Activated gamma-delta T cell treated with anti-CD3 and anti-CD28 coated beads, Interleukin-2, amount 50 U/mL, for 16 hours (primary cell): ENCODE data around the gene EFEMP2.

Experiments
- DNase-seq: peaks from one replicate; pipeline ENCODE4 v3.0.0-alpha.2; 2020; ENCODE audit warnings: low read depth

Gene EFEMP2

DNA sequence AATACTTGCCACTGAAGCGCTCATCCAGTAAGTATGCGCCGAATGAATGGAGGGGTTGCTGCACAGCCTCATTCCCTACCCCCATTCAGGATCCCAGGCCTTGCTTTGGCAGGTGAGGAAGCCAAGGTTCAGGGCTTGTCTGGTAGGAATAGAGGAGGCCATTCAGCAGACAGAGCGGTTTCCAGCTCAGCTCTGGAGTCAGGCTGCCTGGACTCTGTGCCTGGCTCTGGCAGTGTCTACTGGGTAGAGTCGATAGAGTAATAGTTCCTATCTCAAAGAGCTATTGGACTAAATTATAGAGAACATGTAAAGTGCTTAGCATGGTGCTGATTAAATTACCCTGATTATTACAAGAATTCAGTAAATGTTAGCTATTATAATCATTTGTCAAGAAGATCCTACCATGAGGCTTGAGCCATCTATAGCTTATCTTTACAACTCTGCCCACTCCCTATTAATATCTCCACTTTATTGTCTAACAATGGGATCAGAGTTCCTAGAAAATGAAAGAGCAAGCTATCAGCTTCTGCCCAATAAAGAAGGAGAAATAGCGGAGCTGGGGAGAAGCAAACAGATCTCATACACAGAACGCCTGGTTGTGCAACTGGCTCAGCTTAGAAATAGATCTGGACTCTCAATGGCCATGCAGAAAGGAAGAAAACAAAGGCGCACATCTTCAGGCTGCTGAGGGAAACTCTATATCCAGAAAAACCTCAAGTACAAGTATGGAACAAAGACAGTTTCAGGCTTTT lies 45.4 kb downstream of the EFEMP2 start:
- DNase-seq, result no peak

- no peak for DNase-seq
Observed at GRCh38 chr11:65822776-65823528, 49.6 kb downstream of the EFEMP2 start.

- no peak for DNase-seq
Observed at GRCh38 chr11:65821107-65821506, 51.5 kb downstream of the EFEMP2 start.

DNA sequence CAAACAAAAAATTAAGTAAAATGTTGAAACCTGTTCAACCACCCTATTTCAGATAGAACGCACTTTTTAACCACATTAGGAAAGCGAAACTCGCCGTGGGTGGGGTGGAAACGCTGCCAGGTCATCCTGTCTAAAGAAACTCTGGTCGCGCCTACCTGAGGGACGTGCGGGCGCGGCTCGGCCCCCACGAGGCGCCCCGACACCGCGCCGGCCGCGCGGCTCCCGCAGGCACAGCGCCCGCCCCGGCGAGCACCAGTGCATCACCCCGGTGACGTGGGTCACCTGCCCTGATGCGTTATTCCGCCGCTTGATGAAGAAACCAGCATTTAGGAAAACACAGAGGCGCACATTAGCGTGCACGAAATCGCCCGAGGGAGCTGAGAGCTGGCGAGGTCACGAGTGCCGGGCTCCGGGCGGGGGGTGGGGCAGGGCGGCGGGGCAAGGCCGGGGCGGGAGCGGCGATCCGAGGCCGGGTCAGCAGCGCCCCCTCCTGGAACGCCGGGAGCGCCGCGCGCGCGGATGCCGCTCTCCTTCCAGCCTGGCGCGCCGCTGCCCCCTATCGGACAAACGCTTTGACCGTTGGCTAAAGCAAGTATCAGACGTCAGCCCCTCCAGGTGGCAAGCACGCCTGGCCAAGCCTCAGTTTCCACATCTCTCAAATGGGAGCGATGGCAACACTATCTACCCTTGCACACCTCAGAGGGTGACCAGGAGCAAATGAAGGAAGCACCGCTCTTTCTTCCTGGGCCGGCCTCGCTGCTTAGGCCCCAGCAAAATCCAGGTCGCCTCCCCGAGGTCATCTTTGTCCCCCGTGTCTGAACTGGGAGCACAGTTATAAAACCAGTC lies 54.5 kb downstream of the EFEMP2 start:
- peak; percentile 92 for DNase-seq

DNA sequence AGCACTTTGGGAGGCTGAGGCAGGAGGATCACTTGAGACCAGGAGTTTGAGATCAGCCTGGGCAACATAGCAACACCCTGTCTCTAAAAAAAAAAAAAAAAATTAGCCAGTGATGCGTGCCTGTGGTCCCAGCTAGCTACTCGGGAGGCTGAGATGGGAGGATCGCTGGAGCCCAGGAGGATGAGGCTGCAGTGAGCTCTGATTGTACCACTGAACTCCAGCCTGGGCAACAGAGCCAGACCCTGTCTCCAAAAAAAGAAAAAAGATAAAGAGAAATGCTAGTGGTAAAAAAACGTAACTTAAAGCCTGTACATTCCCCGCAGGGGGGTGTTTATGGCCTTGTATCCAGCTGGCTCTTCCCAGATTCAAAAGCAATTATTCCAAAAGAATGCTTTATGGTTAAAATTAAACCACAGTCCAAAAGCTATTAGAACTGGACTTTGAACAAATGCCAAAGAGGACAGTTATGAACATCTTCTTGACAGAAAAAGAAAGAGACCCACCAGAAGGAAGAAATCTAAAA lies 55.2 kb downstream of the EFEMP2 start:
- DNase-seq, result no peak

- DNase-seq, result no peak
Observed at GRCh38 chr11:65816696-65817095, 55.9 kb downstream of the EFEMP2 start.
